Spinal cord (tissue), 10 donors: ENCODE data around the gene LRIG1. TPM values are rescaled to one million over a fixed set of nuclear protein-coding genes. Genes with fewer than 3 reads are reported as not detected.

Experiments
- DNase-seq, 6 donors: peaks; one replicate each; pipeline versions ENCODE4 v3.0.0 to v3.0.0-alpha.2; 2013 to 2015; ENCODE audit warnings: low spot score in 6 of 6, low read depth in 4 of 6
- H3K27ac ChIP-seq: one replicate; pipeline ENCODE4 v1.5.1; 2013; ENCODE audit warnings: low read depth, low read length, control low read depth
- H3K27me3 ChIP-seq: one replicate; pipeline ENCODE4 v1.6.1; 2013; ENCODE audit warnings: low read length; ENCODE audit not compliant: control insufficient read depth, insufficient read depth
- H3K36me3 ChIP-seq: one replicate; pipeline ENCODE4 v1.6.1; 2013; ENCODE audit warnings: low read length; ENCODE audit not compliant: control insufficient read depth, insufficient read depth
- H3K4me1 ChIP-seq: one replicate; pipeline ENCODE4 v1.6.1; 2013; ENCODE audit warnings: low read length; ENCODE audit not compliant: control insufficient read depth, insufficient read depth
- H3K4me3 ChIP-seq: one replicate; pipeline ENCODE4 v1.5.1; 2013; ENCODE audit warnings: low read depth, low read length, control low read depth
- H3K9me3 ChIP-seq: one replicate; pipeline ENCODE4 v1.6.1; 2013; ENCODE audit warnings: low read length; ENCODE audit not compliant: control insufficient read depth, insufficient read depth
- WGBS: methylation state at CpG from one replicate; pipeline ENCODE4 v1.1.5; 2013; ENCODE audit warnings: missing lambda C conversion rate; ENCODE audit not compliant: insufficient coverage; 5-methylcytosine and 5-hydroxymethylcytosine counted together
- polyA plus RNA-seq, 2 donors: library from polyadenylated mRNA; unstranded; fragments of 120-200 nt; gene quantifications; one replicate each; pipeline ENCODE4 v1.2.1, GENCODE V29; 2013; ENCODE audit not compliant: insufficient read length in 2 of 2
- total RNA-seq, 2 donors: library from RNA; depleted of rRNA in 1 of 2; stranded (reverse); fragments of 120-200 nt in 1 of 2; fragments of >200 nt in 1 of 2; gene quantifications; one replicate each; pipeline versions ENCODE4 v1.2.3 to v1.2.4, GENCODE V29; 2013 to 2014
- donor health status: healthy.

The LRIG1 gene
- total and polyA plus RNA-seq, 4 donors = 85.4 to 229 (median 147) TPM

- no peak for DNase-seq
- H3K4me3 ChIP-seq = no peak overlapping the region
- no peaks in the 10 kb centered on the region for H3K27me3 ChIP-seq
- peaks cover 56% of the 10 kb centered on the region for H3K4me1 ChIP-seq
- peak overlapping the region; percentile 13 for H3K27ac ChIP-seq
- 71% methylated on average over 6 of the region's 11 CpGs for WGBS
- H3K9me3 ChIP-seq = no peaks in the 10 kb centered on the region
- peaks cover 2% of the 10 kb centered on the region for H3K36me3 ChIP-seq
These were observed 68.6 kb downstream of the LRIG1 start for GRCh38 chr3:66432041-66432766.

GRCh38 chr3:66431494-66431893 lies 69.3 kb downstream of the LRIG1 start:
- WGBS = 81% methylated on average over 3 of the region's 3 CpGs
- Histone ChIP-seq H3K4me3 (no peak overlapping the region), H3K36me3 (no peaks in the 10 kb centered on the region), H3K9me3 (no peaks in the 10 kb centered on the region), H3K4me1 (peaks cover 50% of the 10 kb centered on the region), H3K27ac (peak overlapping the region; percentile 26), H3K27me3 (no peaks in the 10 kb centered on the region)
- DNase-seq = no peak

GRCh38 chr3:66430876-66431275 lies 69.9 kb downstream of the LRIG1 start:
- H3K36me3 ChIP-seq = no peaks in the 10 kb centered on the region
- 59% methylated on average over 8 of the region's 8 CpGs for WGBS
- no peaks in the 10 kb centered on the region for H3K27me3 ChIP-seq
- peaks cover 44% of the 10 kb centered on the region for H3K4me1 ChIP-seq
- peak overlapping the region; percentile 26 for H3K27ac ChIP-seq
- no peak for DNase-seq
- H3K9me3 ChIP-seq = no peaks in the 10 kb centered on the region
- no peak overlapping the region for H3K4me3 ChIP-seq

DNA sequence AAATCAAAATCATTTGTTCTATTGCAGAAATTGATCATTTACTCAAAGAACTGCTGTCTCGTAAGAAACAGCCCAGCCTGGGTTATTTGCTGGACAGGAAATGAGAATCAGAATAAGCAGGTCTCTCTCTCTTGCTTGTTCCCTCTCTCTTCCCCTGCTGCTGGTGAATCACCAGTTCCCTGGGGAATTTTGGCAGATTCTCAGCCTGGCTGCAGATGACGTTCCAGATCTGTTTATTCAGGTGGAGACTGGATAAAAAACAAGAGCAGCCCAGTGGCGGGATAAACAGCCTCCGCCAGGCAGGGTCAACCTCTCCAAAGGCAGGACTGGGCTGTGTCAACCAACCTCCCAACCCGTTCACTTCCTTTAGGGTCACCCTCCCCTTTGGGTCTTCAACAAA lies 72.1 kb downstream of the LRIG1 start:
- H3K36me3 ChIP-seq = no peaks in the 10 kb centered on the region
- no peaks in the 10 kb centered on the region for H3K9me3 ChIP-seq
- no peaks in the 10 kb centered on the region for H3K27me3 ChIP-seq
- DNase-seq = peak in 4 of 6 donors; percentile 60 to 92 (median 79)
- WGBS = 24% methylated on average over 4 of the region's 5 CpGs
- no peak overlapping the region for H3K4me3 ChIP-seq
- H3K27ac ChIP-seq = peak overlapping the region; percentile 30
- peaks cover 58% of the 10 kb centered on the region for H3K4me1 ChIP-seq

DNA sequence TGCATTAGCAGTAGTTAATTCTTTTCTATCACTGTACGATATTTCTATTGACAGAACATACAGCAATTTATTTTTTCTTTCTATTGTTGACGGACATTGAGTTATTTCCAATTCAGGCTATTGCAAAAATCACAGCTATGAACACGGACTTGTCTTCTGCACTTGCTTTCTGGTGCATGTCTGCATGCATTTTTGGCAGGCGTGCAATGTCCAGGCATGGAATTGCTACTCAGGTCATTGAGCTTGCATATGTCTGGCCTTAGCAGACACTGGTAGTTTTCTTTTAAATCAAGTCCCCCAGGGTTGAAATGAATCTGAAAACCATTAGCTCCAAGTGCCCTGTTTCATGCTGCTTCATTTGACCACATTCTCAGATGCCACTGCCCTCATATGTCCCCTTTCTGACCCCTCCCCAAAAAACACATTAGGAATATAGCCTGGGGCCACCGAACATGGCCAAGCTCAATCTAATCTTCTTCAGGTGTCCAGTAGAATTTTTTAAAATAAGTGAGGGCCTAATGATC lies 72.8 kb downstream of the LRIG1 start:
- Histone ChIP-seq H3K9me3 (no peaks in the 10 kb centered on the region), H3K4me3 (no peak overlapping the region), H3K36me3 (no peaks in the 10 kb centered on the region), H3K4me1 (peaks cover 51% of the 10 kb centered on the region), H3K27me3 (no peaks in the 10 kb centered on the region), H3K27ac (peak overlapping the region; percentile 30)
- WGBS = 51% methylated on average over 4 of the region's 5 CpGs
- DNase-seq = no peak

GRCh38 chr3:66427352-66427751 lies 73.5 kb downstream of the LRIG1 start:
- Histone ChIP-seq H3K9me3 (no peaks in the 10 kb centered on the region), H3K36me3 (no peaks in the 10 kb centered on the region), H3K4me1 (peaks cover 45% of the 10 kb centered on the region), H3K27me3 (no peaks in the 10 kb centered on the region), H3K4me3 (no peak overlapping the region), H3K27ac (peak overlapping the region; percentile 30)
- DNase-seq = no peak
- 83% methylated on average over 1 of the region's 3 CpGs for WGBS

GRCh38 chr3:66426135-66426534 lies 74.7 kb downstream of the LRIG1 start:
- Histone ChIP-seq H3K9me3 (peaks cover 5% of the 10 kb centered on the region), H3K27me3 (no peaks in the 10 kb centered on the region), H3K4me1 (peaks cover 33% of the 10 kb centered on the region), H3K36me3 (no peaks in the 10 kb centered on the region), H3K4me3 (no peak overlapping the region), H3K27ac (peak overlapping the region; percentile 17)
- DNase-seq = no peak
- 57% methylated on average over 1 of the region's 1 CpG for WGBS

DNA sequence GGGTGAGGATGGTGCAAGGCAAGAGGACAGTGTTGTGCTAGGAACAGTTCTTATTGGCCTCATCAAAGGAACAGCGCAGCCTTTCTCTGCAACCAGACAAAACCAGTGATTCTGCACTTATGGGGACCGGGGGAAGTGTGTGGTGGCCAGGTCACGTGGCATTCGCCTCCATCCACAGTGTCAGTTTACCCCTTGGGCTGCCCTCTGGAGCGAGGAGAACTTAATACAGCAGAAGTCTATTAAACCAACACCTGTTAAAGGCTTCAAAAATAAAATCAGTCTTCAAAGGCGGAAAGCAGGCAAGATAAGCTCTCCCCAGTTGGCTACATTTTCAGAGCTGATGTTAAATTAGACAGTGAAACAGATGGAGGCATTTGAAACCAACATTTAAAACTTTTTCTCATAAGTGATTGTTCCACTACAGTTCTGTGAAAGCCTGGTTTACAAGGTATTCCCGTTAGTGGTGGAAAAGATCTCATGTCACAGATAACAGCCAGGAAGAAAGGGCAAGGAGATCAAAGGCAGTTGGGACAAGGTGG lies 75.2 kb downstream of the LRIG1 start:
- Histone ChIP-seq H3K4me1 (peaks cover 28% of the 10 kb centered on the region), H3K36me3 (no peaks in the 10 kb centered on the region), H3K9me3 (peaks cover 5% of the 10 kb centered on the region), H3K27ac (peak overlapping the region; percentile 68), H3K27me3 (no peaks in the 10 kb centered on the region), H3K4me3 (no peak overlapping the region)
- DNase-seq = peak in 2 of 6 donors; percentile 64 to 75
- 80% methylated on average over 1 of the region's 7 CpGs for WGBS

DNA sequence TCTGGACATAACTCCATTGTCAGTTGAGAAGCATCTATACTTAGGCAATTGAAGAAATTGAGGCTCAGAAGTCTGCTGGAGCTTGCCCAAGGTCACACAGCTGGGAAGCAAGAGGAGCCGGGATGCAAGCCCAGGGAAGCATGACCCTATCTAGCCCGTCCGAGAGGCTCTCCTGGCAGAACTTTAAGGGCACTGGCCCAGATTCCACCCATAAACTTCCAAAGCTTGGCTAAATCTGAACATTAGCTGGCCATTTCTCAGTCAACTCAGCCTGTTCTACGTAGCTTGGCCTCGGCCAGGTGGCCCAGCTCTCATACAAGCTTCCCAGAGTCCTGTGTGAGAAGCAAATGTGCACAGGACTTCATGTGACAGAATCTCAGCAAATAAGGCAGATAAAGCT lies 75.8 kb downstream of the LRIG1 start:
- 37% methylated on average over 5 of the region's 5 CpGs for WGBS
- DNase-seq = peak in 1 of 6 donors; percentile 67
- H3K27me3 ChIP-seq = no peaks in the 10 kb centered on the region
- peaks cover 5% of the 10 kb centered on the region for H3K9me3 ChIP-seq
- H3K36me3 ChIP-seq = no peaks in the 10 kb centered on the region
- peak overlapping the region; percentile 68 for H3K27ac ChIP-seq
- H3K4me3 ChIP-seq = no peak overlapping the region
- H3K4me1 ChIP-seq = peaks cover 23% of the 10 kb centered on the region

GRCh38 chr3:66423791-66424190 lies 77.0 kb downstream of the LRIG1 start:
- H3K36me3 ChIP-seq = no peaks in the 10 kb centered on the region
- H3K9me3 ChIP-seq = peaks cover 5% of the 10 kb centered on the region
- peak overlapping the region; percentile 68 for H3K27ac ChIP-seq
- no peaks in the 10 kb centered on the region for H3K27me3 ChIP-seq
- peaks cover 29% of the 10 kb centered on the region for H3K4me1 ChIP-seq
- WGBS = 61% methylated on average over 3 of the region's 3 CpGs
- H3K4me3 ChIP-seq = no peak overlapping the region
- no peak for DNase-seq
